B cell (primary cell): ENCODE data around the gene CIB1. TPM values are rescaled to one million over a fixed set of nuclear protein-coding genes. Genes with fewer than 3 reads are reported as not detected.
A peak's percentile ranks its signal among the peaks of the same experiment; 100 is the strongest.

ENCODE experiments used
- ATAC-seq: fragments of 200-7000 bp; cut with Tn5 transposase; one replicate; pipeline ENCODE4 v1.10.0; 2021; ENCODE audit warnings: low read depth, mild to moderate bottlenecking, moderate number of reproducible peaks, moderate library complexity
- CTCF ChIA-PET: fragments of 350-600 bp; sonication (Branson Sonifier 250); formaldehyde crosslinking; loops from one replicate; lab custom pipeline; 2021; ENCODE audit warnings: antibody characterized with exemption, inconsistent platforms; lab: Charles Lee
- POLR2A ChIA-PET: fragments of 350-600 bp; sonication (Branson Sonifier 250); formaldehyde crosslinking; loops from one replicate; lab custom pipeline; 2021; ENCODE audit warnings: antibody characterized with exemption; lab: Charles Lee
- DNase-seq: peaks from one replicate; pipeline ENCODE4 v3.0.0; 2013
- H2AFZ ChIP-seq: 2 replicates; pipeline ENCODE4 v1.6.1; 2012; ENCODE audit warnings: mild to moderate bottlenecking, low read depth, low read length; ENCODE audit not compliant: insufficient read depth, poor library complexity, severe bottlenecking
- H3K27ac ChIP-seq, 2 donors: 1 replicate in 1 of 2; 2 replicates in 1 of 2; pipeline ENCODE4 v1.5.1; 2012 to 2013; ENCODE audit warnings: low read length in 2 of 2, mild to moderate bottlenecking in 2 of 2, moderate library complexity in 1 of 2
- H3K27me3 ChIP-seq, 4 experiments: fragments of 200-600 bp in 1 of 4; sonication (generic) in 1 of 4; replicated peaks in 1 of 4; 1 replicate in 2 of 4; 2 replicates in 2 of 4; pipeline versions ENCODE4 v1.6.1 to v1.7.0; 2013 to 2016; ENCODE audit warnings: low read length in 3 of 4, mild to moderate bottlenecking in 2 of 4, mixed read lengths in 1 of 4, moderate library complexity in 1 of 4; ENCODE audit not compliant: insufficient read depth in 4 of 4, control insufficient read depth in 3 of 4; ENCODE audit errors: control extremely low read depth in 1 of 4
- H3K36me3 ChIP-seq, 2 experiments: replicated peaks in 1 of 2; 1 replicate in 1 of 2; 2 replicates in 1 of 2; pipeline versions ENCODE4 v1.6.1 to v1.7.1; 2013; ENCODE audit warnings: low read length in 1 of 2; ENCODE audit not compliant: insufficient read depth in 2 of 2, control insufficient read depth in 1 of 2; ENCODE audit errors: control extremely low read depth in 1 of 2, extremely low read depth in 1 of 2
- H3K4me1 ChIP-seq, 2 donors: fragments of 200-600 bp in 1 of 2; sonication (generic) in 1 of 2; 1 replicate in 1 of 2; 2 replicates in 1 of 2; pipeline versions ENCODE4 v1.5.1 to v1.6.1; 2013 to 2017; ENCODE audit warnings: low read length in 2 of 2; ENCODE audit not compliant: control insufficient read depth in 2 of 2, insufficient read depth in 2 of 2
- H3K4me2 ChIP-seq: replicated peaks from 2 replicates; pipeline ENCODE3; 2012; ENCODE audit warnings: mild to moderate bottlenecking, low read depth, low read length; ENCODE audit not compliant: poor library complexity, severe bottlenecking
- H3K4me3 ChIP-seq, 5 experiments: fragments of 200-600 bp in 1 of 5; sonication (generic) in 1 of 5; 1 replicate in 3 of 5; 2 replicates in 2 of 5; pipeline versions ENCODE4 v1.5.1 to v1.7.0; 2011 to 2016; ENCODE audit warnings: low read length in 4 of 5, mild to moderate bottlenecking in 4 of 5, low read depth in 2 of 5, control low read depth in 1 of 5, moderate library complexity in 1 of 5; ENCODE audit not compliant: insufficient read depth in 1 of 5; ENCODE audit errors: control extremely low read depth in 1 of 5, extremely low read depth in 1 of 5
- H3K79me2 ChIP-seq: fragments of 200-600 bp; sonication (generic); one replicate; pipeline ENCODE4 v1.6.0; 2016; ENCODE audit warnings: low read length; ENCODE audit not compliant: control insufficient read depth, insufficient read depth
- H3K9ac ChIP-seq: fragments of 200-600 bp; sonication (generic); 2 replicates; pipeline ENCODE4 v1.6.1; 2017; ENCODE audit warnings: mild to moderate bottlenecking, low read length, moderate library complexity
- H3K9me3 ChIP-seq, 3 donors: one replicate each; pipeline versions ENCODE4 v1.6.1 to v1.7.1; 2013; ENCODE audit warnings: low read length in 2 of 3; ENCODE audit not compliant: control insufficient read depth in 2 of 3, insufficient read depth in 1 of 3; ENCODE audit errors: control extremely low read depth in 1 of 3
- H4K20me1 ChIP-seq: 2 replicates; pipeline ENCODE4 v1.6.0; 2012; ENCODE audit warnings: mild to moderate bottlenecking, low read length; ENCODE audit not compliant: insufficient read depth, control insufficient read depth, poor library complexity, severe bottlenecking
- H3K27ac Mint-ChIP-seq: one replicate; pipeline ENCODE4 v1.8.0; 2021; ENCODE audit warnings: mixed read lengths
- H3K27me3 Mint-ChIP-seq: one replicate; pipeline ENCODE4 v1.8.0; 2021; ENCODE audit warnings: mixed read lengths
- H3K4me1 Mint-ChIP-seq: one replicate; pipeline ENCODE4 v1.8.0; 2021; ENCODE audit warnings: mixed read lengths
- H3K4me3 Mint-ChIP-seq: one replicate; pipeline ENCODE4 v1.8.0; 2021; ENCODE audit warnings: mixed read lengths
- H3K9me3 Mint-ChIP-seq: one replicate; pipeline ENCODE4 v1.8.0; 2022; ENCODE audit warnings: mixed read lengths; ENCODE audit not compliant: insufficient read depth
- CTCF ChIP-seq: fragments of 200-600 bp; IDR thresholded peaks from one replicate; pipeline ENCODE4 v1.8.0; 2022; ENCODE audit warnings: antibody characterized with exemption, mild to moderate bottlenecking
- EZH2 ChIP-seq: IDR thresholded peaks from 2 replicates; pipeline ENCODE4 v1.6.1; 2012; ENCODE audit warnings: borderline replicate concordance, low read depth, mild to moderate bottlenecking, moderate library complexity, low read length; ENCODE audit not compliant: insufficient read depth, poor library complexity, severe bottlenecking
- WGBS: methylation state at CpG from one replicate; pipeline ENCODE4 v1.1.5; 2013; ENCODE audit warnings: missing lambda C conversion rate; ENCODE audit not compliant: insufficient coverage; 5-methylcytosine and 5-hydroxymethylcytosine counted together
- intact Hi-C: fragments of 100-400 bp; cut with micrococcal nuclease; formaldehyde crosslinking; loops from one replicate; pipeline ENCODE4 v1.10.0; 2022
- polyA plus RNA-seq: library from polyadenylated mRNA; depleted of rRNA; stranded (reverse); fragments of >200 nt; gene quantifications from 2 replicates; pipeline ENCODE4 v1.2.3, GENCODE V29; 2012
- total RNA-seq, 2 donors: library from RNA; stranded (reverse); fragments of 120-200 nt in 1 of 2; gene quantifications; 1 replicate in 1 of 2; 2 replicates in 1 of 2; pipeline versions ENCODE4 v1.2.3 to v1.2.4, GENCODE V29; 2013 to 2022

The CIB1 gene
- total and polyA plus RNA-seq, 2 donors (not counting 1 experiment from before 2014, with no cell fraction given): 153 to 157 TPM

- no peak for ATAC-seq
- Histone ChIP-seq H3K4me2 (peak overlapping the region; percentile 82), H4K20me1 (peaks cover 24% of the 10 kb centered on the region), H3K9me3 (no peaks in the 10 kb centered on the region), H3K4me1 (peaks cover 36 to 38% of the 10 kb centered on the region in 2 donors), H3K27me3 (no peaks in the 10 kb centered on the region), H3K9ac (peak overlapping the region; percentile 83), H3K36me3 (peaks cover 0 to 17% of the 10 kb centered on the region in 2 experiments), H3K27ac (peak overlapping the region; percentile 95 to 99), H2AFZ (peak overlapping the region; percentile 96), H3K79me2 (peaks cover 42% of the 10 kb centered on the region), H3K4me3 (peak overlapping the region; percentile 57 to 82 (median 76))
- peak overlapping the region; percentile 95 for H3K4me3 Mint-ChIP-seq
- ChIA-PET CTCF (no interaction called here), POLR2A (interaction anchor here (0.5 kb wide), 1 partner anchor 13 kb away, joined by 3 read pairs; no protein-coding TSS in a partner anchor)
- intact Hi-C loops: loop anchor here (1.0 to 2.0 kb wide), 4 partner anchors 15 to 452 kb away; partner anchors contain the start of genes BLM, GDPGP1 and TTLL13
- no peaks in the 10 kb centered on the region for H3K9me3 Mint-ChIP-seq
- TF ChIP-seq EZH2 (no peak), CTCF (no peak)
- H3K4me1 Mint-ChIP-seq: peaks cover 46% of the 10 kb centered on the region
- 47% methylated on average over 4 of the region's 4 CpGs for WGBS
- DNase-seq: no peak
- H3K27me3 Mint-ChIP-seq: no peaks in the 10 kb centered on the region
- peak overlapping the region; percentile 98 for H3K27ac Mint-ChIP-seq
These were observed 30.9 kb upstream of the CIB1 start for GRCh38 chr15:90264671-90265070.

GRCh38 chr15:90262426-90262825 is 28.7 kb upstream of the CIB1 start:
- Histone ChIP-seq H2AFZ (no peak overlapping the region), H3K4me1 (peaks cover 25 to 27% of the 10 kb centered on the region in 2 donors), H3K9me3 (no peaks in the 10 kb centered on the region), H3K79me2 (peaks cover 22% of the 10 kb centered on the region), H3K4me3 (no peak overlapping the region), H3K4me2 (no peak overlapping the region), H3K9ac (no peak overlapping the region), H4K20me1 (peaks cover 9% of the 10 kb centered on the region), H3K27ac (no peak overlapping the region), H3K27me3 (no peaks in the 10 kb centered on the region), H3K36me3 (peaks cover 0 to 4% of the 10 kb centered on the region in 2 experiments)
- 96% methylated on average over 4 of the region's 5 CpGs for WGBS
- H3K9me3 Mint-ChIP-seq: no peaks in the 10 kb centered on the region
- DNase-seq (no peak), ATAC-seq (no peak)
- ChIA-PET POLR2A (no interaction called here), CTCF (interaction anchor here (1.1 kb wide), 1 partner anchor 14 kb away, joined by 3 read pairs; no protein-coding TSS in a partner anchor)
- peaks cover 30% of the 10 kb centered on the region for H3K4me1 Mint-ChIP-seq
- H3K4me3 Mint-ChIP-seq: no peak overlapping the region
- H3K27me3 Mint-ChIP-seq: no peaks in the 10 kb centered on the region
- TF ChIP-seq EZH2 (no peak), CTCF (no peak)
- H3K27ac Mint-ChIP-seq: no peak overlapping the region
- intact Hi-C loops: no loop called here
